ENCODE results near the gene HDAC4. TPM values are rescaled to one million over a fixed set of nuclear protein-coding genes. Genes with fewer than 3 reads are reported as not detected.
A peak's percentile ranks its signal among the peaks of the same experiment; 100 is the strongest.

The HDAC4 gene
- total RNA-seq, 1 experiment from 2014 or later = 32.0 TPM

GRCh38 chr2:239148495-239149200 is 252.2 kb downstream of the HDAC4 start:
- peak overlapping the region in 2 of 3 experiments; percentile 52 to 69; a peak in 1 of 7 replicates for H3K27ac Mint-ChIP-seq
- H3T11ph ChIP-seq (ENCODE audit: low read length) = no peak overlapping the region

More at GRCh38 chr2:239148495-239149200, 252.2 kb downstream of the HDAC4 start:
- Histone ChIP-seq H4K20me1 (ENCODE audit: control insufficient read depth, insufficient read depth, insufficient read length) (no peaks in the 10 kb centered on the region), H3K14ac (ENCODE audit: insufficient read depth, low read length) (no peak overlapping the region), H3K4ac (ENCODE audit: low read depth, low read length) (no peak overlapping the region), H3K79me2 (ENCODE audit: insufficient read depth, low read length) (no peaks in the 10 kb centered on the region), H4K91ac (ENCODE audit: insufficient read length, low read depth, low read length) (no peak overlapping the region), H3K9ac (ENCODE audit: extremely low read depth, insufficient read length, low read length) (no peak overlapping the region), H2BK120ac (ENCODE audit: low read depth, low read length, poor library complexity, severe bottlenecking) (no peak overlapping the region), H2BK5ac (ENCODE audit: insufficient read length, low read length) (no peak overlapping the region), H3K23ac (ENCODE audit: insufficient read length, low read depth, low read length) (no peak overlapping the region), H3K9me3 (ENCODE audit: control insufficient read depth, low read depth, low read length) (no peaks in the 10 kb centered on the region), H3K27me3 (ENCODE audit: insufficient read depth, low read length) (no peaks in the 10 kb centered on the region), H3K79me1 (ENCODE audit: insufficient read depth, low read depth, low read length, poor library complexity, severe bottlenecking) (no peaks in the 10 kb centered on the region), H2BK20ac (ENCODE audit: low read depth, low read length, poor library complexity, severe bottlenecking) (no peak overlapping the region), H3K23me2 (ENCODE audit: insufficient read length, low read depth, low read length, poor library complexity, severe bottlenecking) (no peaks in the 10 kb centered on the region), H2BK12ac (ENCODE audit: insufficient read length, low read depth, low read length) (no peak overlapping the region), H2AFZ (ENCODE audit: low read length) (no peak overlapping the region), H2BK15ac (ENCODE audit: low read depth, low read length) (no peak overlapping the region), H3K4me1 (ENCODE audit: insufficient read depth, low read length) (no peaks in the 10 kb centered on the region), H3K27ac (ENCODE audit: insufficient read length, low read depth, low read length) (no peak overlapping the region), H4K8ac (replicated peaks; ENCODE audit: insufficient read length, low read depth, low read length) (no peak overlapping the region), H4K5ac (ENCODE audit: insufficient read length, low read depth, low read length) (no peak overlapping the region), H2AK5ac (ENCODE audit: insufficient read length, low read length) (no peak overlapping the region), H3K56ac (ENCODE audit: insufficient read length, low read depth, low read length) (no peak overlapping the region), H3K4me2 (ENCODE audit: insufficient read depth, insufficient read length, low read length) (no peak overlapping the region), H3K18ac (ENCODE audit: insufficient read length, low read depth, low read length) (no peak overlapping the region)
- Mint-ChIP-seq H3K4me3 (no peak overlapping the region), H3K9me3 (no peaks in the 10 kb centered on the region; a peak in 1 of 5 replicates), H3K36me3 (ENCODE audit: insufficient read depth in 1 of 3, low read depth in 3 of 3) (peaks cover 6 to 31% (median 29%) of the 10 kb centered on the region in 3 experiments; a peak in 6 of 7 replicates), H3K4me1 (no peaks in the 10 kb centered on the region), H3K27me3 (ENCODE audit: low read depth) (no peaks in the 10 kb centered on the region)
- TF ChIP-seq, protein P1, sequence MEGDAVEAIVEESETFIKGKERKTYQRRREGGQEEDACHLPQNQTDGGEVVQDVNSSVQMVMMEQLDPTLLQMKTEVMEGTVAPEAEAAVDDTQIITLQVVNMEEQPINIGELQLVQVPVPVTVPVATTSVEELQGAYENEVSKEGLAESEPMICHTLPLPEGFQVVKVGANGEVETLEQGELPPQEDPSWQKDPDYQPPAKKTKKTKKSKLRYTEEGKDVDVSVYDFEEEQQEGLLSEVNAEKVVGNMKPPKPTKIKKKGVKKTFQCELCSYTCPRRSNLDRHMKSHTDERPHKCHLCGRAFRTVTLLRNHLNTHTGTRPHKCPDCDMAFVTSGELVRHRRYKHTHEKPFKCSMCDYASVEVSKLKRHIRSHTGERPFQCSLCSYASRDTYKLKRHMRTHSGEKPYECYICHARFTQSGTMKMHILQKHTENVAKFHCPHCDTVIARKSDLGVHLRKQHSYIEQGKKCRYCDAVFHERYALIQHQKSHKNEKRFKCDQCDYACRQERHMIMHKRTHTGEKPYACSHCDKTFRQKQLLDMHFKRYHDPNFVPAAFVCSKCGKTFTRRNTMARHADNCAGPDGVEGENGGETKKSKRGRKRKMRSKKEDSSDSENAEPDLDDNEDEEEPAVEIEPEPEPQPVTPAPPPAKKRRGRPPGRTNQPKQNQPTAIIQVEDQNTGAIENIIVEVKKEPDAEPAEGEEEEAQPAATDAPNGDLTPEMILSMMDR (conservative IDR thresholded peaks at IDR 0.05) = no peak
- DNase-seq = no peak
- WGBS (ENCODE audit: extremely low coverage, insufficient read length, low lambda C conversion rate) = no CpG with 5 or more reads among the region's 28 CpGs
